Measurements from ENCODE around the gene MIPOL1. TPM values are rescaled to one million over a fixed set of nuclear protein-coding genes. Genes with fewer than 3 reads are reported as not detected.
A peak's percentile ranks its signal among the peaks of the same experiment; 100 is the strongest.
"Not testable (repeated sequence)": the region's sequence is repeated elsewhere in the genome, so short reads cannot be mapped to it uniquely, and the experiment has no call there.

The MIPOL1 gene
- polyA plus RNA-seq, 6 donors from 2014 or later = not detected

DNA sequence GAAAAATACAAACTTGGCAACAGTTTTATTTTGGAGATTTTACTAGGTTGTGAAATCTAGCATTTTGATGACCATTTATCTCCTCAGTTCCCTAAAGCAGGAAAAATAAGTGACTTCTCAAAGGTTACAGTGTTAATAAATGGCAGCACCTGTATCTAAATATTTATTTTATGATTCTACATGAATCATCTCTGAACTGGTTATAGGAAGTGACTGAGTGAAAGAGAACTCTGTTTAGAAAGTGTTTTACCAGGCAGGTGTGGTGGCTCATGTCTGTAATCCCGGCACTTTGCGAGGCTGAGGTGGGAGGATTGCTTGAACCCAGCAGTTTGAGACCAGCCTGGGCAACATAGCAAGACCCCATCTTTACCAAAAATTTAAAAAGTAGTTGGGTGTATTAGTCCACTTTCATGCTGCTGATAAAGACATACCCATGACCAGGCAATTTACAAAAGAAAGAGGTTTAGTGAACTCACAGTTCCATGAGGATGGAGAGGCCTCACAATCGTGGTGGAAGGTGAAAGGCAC lies 26.3 kb downstream of the MIPOL1 start:
- no peak overlapping the region for H3K27ac Mint-ChIP-seq
- H3K27me3 Mint-ChIP-seq = no peaks in the 10 kb centered on the region
- no peak for DNase-seq
- no peaks in the 10 kb centered on the region for H3K4me1 Mint-ChIP-seq
- H3K4me3 Mint-ChIP-seq = no peak overlapping the region
- H3K9me3 Mint-ChIP-seq = peaks cover 9 to 24% (median 16%) of the 10 kb centered on the region in 7 donors
- no peak for ATAC-seq (ENCODE audit: low read depth in 2 of 2)
- H3K36me3 Mint-ChIP-seq = peaks cover 0 to 9% of the 10 kb centered on the region in 2 donors

DNA sequence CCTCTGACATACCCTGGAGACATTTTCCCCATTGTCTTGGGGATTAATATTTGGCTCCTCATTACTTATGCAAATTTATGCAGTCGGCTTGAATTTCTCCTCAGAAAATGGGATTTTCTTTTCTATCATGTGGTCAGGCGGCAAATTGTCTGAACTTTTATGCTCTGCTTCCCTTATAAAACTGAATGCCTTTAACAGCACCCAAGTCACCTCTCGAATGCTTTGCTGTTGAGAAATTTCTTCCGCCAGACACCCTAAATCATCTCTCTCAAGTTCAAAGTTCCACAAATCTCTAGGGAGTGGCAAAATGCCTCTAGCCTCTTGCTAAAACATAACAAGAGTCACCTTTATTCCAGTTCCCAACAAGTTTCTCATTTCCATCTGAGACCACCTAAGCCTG lies 27.9 kb downstream of the MIPOL1 start:
- H3K27ac Mint-ChIP-seq; H3K27me3 Mint-ChIP-seq; H3K36me3 Mint-ChIP-seq; H3K4me3 Mint-ChIP-seq; DNase-seq; H3K4me1 Mint-ChIP-seq; ATAC-seq (ENCODE audit: low read depth in 2 of 2): not testable (repeated sequence)
- peaks cover 9 to 25% (median 16%) of the 10 kb centered on the region in 7 donors for H3K9me3 Mint-ChIP-seq

- peaks cover 0 to 6% of the 10 kb centered on the region in 2 donors for H3K36me3 Mint-ChIP-seq
- no peaks in the 10 kb centered on the region for H3K4me1 Mint-ChIP-seq
- H3K9me3 Mint-ChIP-seq = peaks cover 3 to 10% (median 6%) of the 10 kb centered on the region in 7 donors
- H3K27me3 Mint-ChIP-seq = no peaks in the 10 kb centered on the region
- H3K4me3 Mint-ChIP-seq = no peak overlapping the region
- peak in 1 of 2 donors; percentile 32 for ATAC-seq (ENCODE audit: low read depth in 2 of 2)
- DNase-seq = no peak
- no peak overlapping the region for H3K27ac Mint-ChIP-seq
These were observed 32.9 kb downstream of the MIPOL1 start for GRCh38 chr14:37230551-37231194.

GRCh38 chr14:37232907-37233481 lies 35.3 kb downstream of the MIPOL1 start:
- peaks cover 0 to 5% (median 0%) of the 10 kb centered on the region in 7 donors for H3K9me3 Mint-ChIP-seq
- H3K27me3 Mint-ChIP-seq = no peaks in the 10 kb centered on the region
- H3K4me3 Mint-ChIP-seq = no peak overlapping the region
- no peak overlapping the region for H3K27ac Mint-ChIP-seq
- ATAC-seq (ENCODE audit: low read depth in 2 of 2) (no peak), DNase-seq (no peak)
- no peaks in the 10 kb centered on the region for H3K4me1 Mint-ChIP-seq
- H3K36me3 Mint-ChIP-seq = no peaks in the 10 kb centered on the region

GRCh38 chr14:37234222-37234621 lies 36.5 kb downstream of the MIPOL1 start:
- H3K27ac Mint-ChIP-seq = no peak overlapping the region
- H3K4me3 Mint-ChIP-seq = no peak overlapping the region
- peaks cover 0 to 3% (median 0%) of the 10 kb centered on the region in 7 donors for H3K9me3 Mint-ChIP-seq
- H3K4me1 Mint-ChIP-seq = no peaks in the 10 kb centered on the region
- ATAC-seq (ENCODE audit: low read depth in 2 of 2) (no peak), DNase-seq (no peak)
- H3K27me3 Mint-ChIP-seq = no peaks in the 10 kb centered on the region
- no peaks in the 10 kb centered on the region for H3K36me3 Mint-ChIP-seq

DNA sequence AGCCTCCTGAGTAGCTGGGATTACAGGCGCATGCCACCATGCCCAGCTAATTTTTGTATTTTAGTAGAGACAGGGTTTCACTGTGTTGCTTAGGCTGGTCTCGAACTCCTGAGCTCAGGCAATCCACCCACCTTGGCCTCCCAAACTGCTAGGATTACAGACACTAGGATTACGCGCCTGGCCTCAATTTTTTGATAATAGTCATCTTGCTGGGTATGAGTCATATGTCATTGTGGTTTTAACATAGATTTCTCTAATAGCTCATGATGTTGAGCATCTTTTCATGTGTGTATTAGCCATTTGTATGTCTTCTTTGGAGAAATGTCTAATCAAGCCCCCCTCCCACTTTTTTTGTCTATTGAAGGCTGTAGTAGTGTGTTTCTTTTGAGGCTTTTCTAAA lies 38.3 kb downstream of the MIPOL1 start:
- H3K4me3 Mint-ChIP-seq = peak overlapping the region in 1 of 8 donors; percentile 41
- H3K27me3 Mint-ChIP-seq; DNase-seq; H3K4me1 Mint-ChIP-seq; H3K9me3 Mint-ChIP-seq; H3K27ac Mint-ChIP-seq; H3K36me3 Mint-ChIP-seq; ATAC-seq (ENCODE audit: low read depth in 2 of 2): not testable (repeated sequence)

DNA sequence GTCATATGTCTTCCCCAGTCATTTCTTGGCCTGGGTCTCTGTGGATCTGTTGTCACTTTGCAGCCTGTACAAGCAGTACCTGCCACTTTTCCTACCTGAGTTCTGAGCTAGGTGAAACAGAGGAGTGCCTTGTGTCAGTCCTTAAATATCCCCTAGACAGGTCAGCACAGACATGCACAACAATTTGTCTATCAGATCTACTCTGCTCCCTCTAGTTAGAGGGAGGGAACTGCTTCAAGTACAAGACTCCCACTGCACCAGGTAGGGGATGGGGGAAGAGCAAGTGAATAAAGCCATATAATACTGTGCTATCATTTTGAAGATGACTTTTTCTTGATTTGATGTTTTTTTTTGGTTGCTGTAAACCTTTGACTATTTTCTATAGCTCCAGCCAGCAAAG lies 39.4 kb downstream of the MIPOL1 start:
- ATAC-seq (ENCODE audit: low read depth in 2 of 2) (no peak), DNase-seq (no peak)
- H3K36me3 Mint-ChIP-seq = no peaks in the 10 kb centered on the region
- no peaks in the 10 kb centered on the region for H3K27me3 Mint-ChIP-seq
- H3K4me1 Mint-ChIP-seq = no peaks in the 10 kb centered on the region
- H3K9me3 Mint-ChIP-seq = peaks cover 0 to 3% (median 0%) of the 10 kb centered on the region in 7 donors
- no peak overlapping the region for H3K4me3 Mint-ChIP-seq
- H3K27ac Mint-ChIP-seq = no peak overlapping the region

GRCh38 chr14:37237735-37238200 lies 40.0 kb downstream of the MIPOL1 start:
- no peak for DNase-seq
- Mint-ChIP-seq H3K4me1 (no peaks in the 10 kb centered on the region), H3K4me3 (no peak overlapping the region), H3K27ac (no peak overlapping the region), H3K27me3 (no peaks in the 10 kb centered on the region), H3K9me3 (peaks cover 0 to 3% (median 0%) of the 10 kb centered on the region in 7 donors), H3K36me3 (no peaks in the 10 kb centered on the region)
- no peak for ATAC-seq (ENCODE audit: low read depth in 2 of 2)

GRCh38 chr14:37241198-37241597 lies 43.5 kb downstream of the MIPOL1 start:
- H3K36me3 Mint-ChIP-seq = no peaks in the 10 kb centered on the region
- no peaks in the 10 kb centered on the region for H3K4me1 Mint-ChIP-seq
- peaks cover 0 to 3% (median 0%) of the 10 kb centered on the region in 7 donors for H3K9me3 Mint-ChIP-seq
- ATAC-seq (ENCODE audit: low read depth in 2 of 2) (no peak), DNase-seq (no peak)
- no peaks in the 10 kb centered on the region for H3K27me3 Mint-ChIP-seq
- H3K27ac Mint-ChIP-seq = no peak overlapping the region
- no peak overlapping the region for H3K4me3 Mint-ChIP-seq

DNA sequence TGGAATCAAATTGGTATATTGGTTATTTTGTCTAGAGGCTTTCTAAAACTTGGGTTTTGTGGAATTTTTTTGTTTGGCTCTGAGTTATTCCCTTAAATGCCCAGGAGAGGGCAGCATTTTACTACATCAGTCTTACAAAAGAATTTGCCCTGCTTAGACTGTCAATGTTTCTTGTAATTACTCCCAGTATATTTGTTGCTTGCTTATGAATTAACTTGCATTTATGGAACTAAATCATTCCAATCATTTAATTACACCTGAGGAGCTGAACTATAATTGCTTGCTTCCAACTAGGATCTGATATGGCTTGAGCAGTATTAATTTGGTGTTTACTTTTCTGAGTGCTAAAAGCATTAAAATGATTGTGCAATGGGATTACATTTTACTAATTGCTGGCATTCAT lies 48.7 kb downstream of the MIPOL1 start:
- Mint-ChIP-seq H3K4me3 (no peak overlapping the region), H3K4me1 (no peaks in the 10 kb centered on the region), H3K27ac (no peak overlapping the region), H3K36me3 (no peaks in the 10 kb centered on the region), H3K27me3 (no peaks in the 10 kb centered on the region), H3K9me3 (no peaks in the 10 kb centered on the region)
- no peak for DNase-seq
- ATAC-seq (ENCODE audit: low read depth in 2 of 2) = no peak

DNA sequence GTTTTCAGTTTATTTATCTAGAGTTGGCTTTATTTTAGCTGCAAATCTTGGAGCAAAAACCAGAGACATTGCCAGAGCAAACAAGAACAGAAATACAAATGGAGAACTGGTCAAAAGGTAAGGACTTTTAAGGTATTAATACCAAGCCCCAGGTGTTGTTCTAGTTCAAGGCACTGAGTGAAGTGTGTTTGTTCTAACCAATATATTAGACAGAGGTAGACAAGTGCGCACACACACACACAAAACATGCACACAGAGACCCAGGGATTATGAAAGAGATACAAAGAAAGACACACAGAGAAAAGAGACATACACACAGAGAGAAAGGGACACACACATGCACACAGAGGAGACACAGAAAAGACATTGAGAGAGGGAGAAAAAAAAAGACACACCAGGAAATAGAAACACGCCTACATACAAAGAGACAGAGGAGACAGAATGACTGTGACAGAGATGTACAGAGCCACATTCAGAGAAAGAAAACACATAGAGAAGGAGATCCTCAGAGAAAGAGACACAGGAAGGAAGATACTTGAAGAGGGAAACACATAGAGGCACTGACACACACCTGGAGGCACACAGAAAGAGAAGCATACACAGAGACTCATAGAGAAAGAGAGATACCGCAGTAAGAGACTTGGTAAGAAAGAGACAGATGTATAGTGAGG lies 50.2 kb downstream of the MIPOL1 start:
- no peaks in the 10 kb centered on the region for H3K4me1 Mint-ChIP-seq
- H3K36me3 Mint-ChIP-seq = no peaks in the 10 kb centered on the region
- H3K9me3 Mint-ChIP-seq = no peaks in the 10 kb centered on the region
- H3K27me3 Mint-ChIP-seq = no peaks in the 10 kb centered on the region
- no peak overlapping the region for H3K4me3 Mint-ChIP-seq
- ATAC-seq (ENCODE audit: low read depth in 2 of 2) (no peak), DNase-seq (no peak)
- H3K27ac Mint-ChIP-seq = no peak overlapping the region

DNA sequence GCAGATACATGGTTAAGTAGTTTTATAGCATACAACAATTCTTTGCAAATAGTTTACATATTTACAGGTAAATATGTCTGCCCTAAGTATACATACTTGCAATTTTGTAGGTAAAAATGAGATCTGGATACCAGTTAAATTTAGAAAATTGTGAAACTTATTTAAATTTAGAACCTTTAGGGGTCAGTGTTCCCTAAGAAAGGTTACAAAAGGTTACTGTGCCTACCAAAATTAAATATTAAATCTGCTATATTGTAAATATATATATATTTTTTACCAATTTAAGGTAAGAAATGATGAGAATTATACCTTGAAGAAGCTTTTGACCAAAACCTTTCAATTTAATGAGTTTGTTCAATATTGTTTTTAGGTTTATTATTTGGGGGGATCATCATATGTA lies 54.0 kb downstream of the MIPOL1 start:
- Mint-ChIP-seq H3K27me3 (no peaks in the 10 kb centered on the region), H3K9me3 (no peaks in the 10 kb centered on the region), H3K36me3 (no peaks in the 10 kb centered on the region), H3K4me3 (no peak overlapping the region), H3K27ac (no peak overlapping the region), H3K4me1 (no peaks in the 10 kb centered on the region)
- ATAC-seq (ENCODE audit: low read depth in 2 of 2) (no peak), DNase-seq (no peak)

- H3K4me1 Mint-ChIP-seq = no peaks in the 10 kb centered on the region
- DNase-seq (no peak), ATAC-seq (ENCODE audit: low read depth in 2 of 2) (no peak)
- H3K4me3 Mint-ChIP-seq = no peak overlapping the region
- H3K27ac Mint-ChIP-seq = no peak overlapping the region
- H3K27me3 Mint-ChIP-seq = no peaks in the 10 kb centered on the region
- no peaks in the 10 kb centered on the region for H3K36me3 Mint-ChIP-seq
- H3K9me3 Mint-ChIP-seq = no peaks in the 10 kb centered on the region
These were observed 54.7 kb downstream of the MIPOL1 start for GRCh38 chr14:37252434-37252833.

GRCh38 chr14:37253905-37254304 lies 56.2 kb downstream of the MIPOL1 start:
- ATAC-seq (ENCODE audit: low read depth in 2 of 2) (no peak), DNase-seq (no peak)
- no peak overlapping the region for H3K4me3 Mint-ChIP-seq
- H3K27ac Mint-ChIP-seq = no peak overlapping the region
- no peaks in the 10 kb centered on the region for H3K36me3 Mint-ChIP-seq
- H3K9me3 Mint-ChIP-seq = no peaks in the 10 kb centered on the region
- no peaks in the 10 kb centered on the region for H3K27me3 Mint-ChIP-seq
- H3K4me1 Mint-ChIP-seq = no peaks in the 10 kb centered on the region

Measured in naive B cell (primary cell).